B cell (primary cell): ENCODE measurements around the gene ZC3H18. TPM values are rescaled to one million over a fixed set of nuclear protein-coding genes. Genes with fewer than 3 reads are reported as not detected.

Source experiments
- ATAC-seq: fragments of 200-7000 bp; cut with Tn5 transposase; one replicate; pipeline ENCODE4 v1.10.0; 2021; ENCODE audit warnings: low read depth, mild to moderate bottlenecking, moderate number of reproducible peaks, moderate library complexity
- CTCF ChIA-PET: fragments of 350-600 bp; sonication (Branson Sonifier 250); formaldehyde crosslinking; loops from one replicate; lab custom pipeline; 2021; ENCODE audit warnings: antibody characterized with exemption, inconsistent platforms; lab: Charles Lee
- POLR2A ChIA-PET: fragments of 350-600 bp; sonication (Branson Sonifier 250); formaldehyde crosslinking; loops from one replicate; lab custom pipeline; 2021; ENCODE audit warnings: antibody characterized with exemption; lab: Charles Lee
- DNase-seq: peaks from one replicate; pipeline ENCODE4 v3.0.0; 2013
- H2AFZ ChIP-seq: 2 replicates; pipeline ENCODE4 v1.6.1; 2012; ENCODE audit warnings: mild to moderate bottlenecking, low read depth, low read length; ENCODE audit not compliant: insufficient read depth, poor library complexity, severe bottlenecking
- H3K27ac ChIP-seq, 2 donors: 1 replicate in 1 of 2; 2 replicates in 1 of 2; pipeline ENCODE4 v1.5.1; 2012 to 2013; ENCODE audit warnings: low read length in 2 of 2, mild to moderate bottlenecking in 2 of 2, moderate library complexity in 1 of 2
- H3K27me3 ChIP-seq, 4 experiments: fragments of 200-600 bp in 1 of 4; sonication (generic) in 1 of 4; replicated peaks in 1 of 4; 1 replicate in 2 of 4; 2 replicates in 2 of 4; pipeline versions ENCODE4 v1.6.1 to v1.7.0; 2013 to 2016; ENCODE audit warnings: low read length in 3 of 4, mild to moderate bottlenecking in 2 of 4, mixed read lengths in 1 of 4, moderate library complexity in 1 of 4; ENCODE audit not compliant: insufficient read depth in 4 of 4, control insufficient read depth in 3 of 4; ENCODE audit errors: control extremely low read depth in 1 of 4
- H3K36me3 ChIP-seq, 2 experiments: replicated peaks in 1 of 2; 1 replicate in 1 of 2; 2 replicates in 1 of 2; pipeline versions ENCODE4 v1.6.1 to v1.7.1; 2013; ENCODE audit warnings: low read length in 1 of 2; ENCODE audit not compliant: insufficient read depth in 2 of 2, control insufficient read depth in 1 of 2; ENCODE audit errors: control extremely low read depth in 1 of 2, extremely low read depth in 1 of 2
- H3K4me1 ChIP-seq, 2 donors: fragments of 200-600 bp in 1 of 2; sonication (generic) in 1 of 2; 1 replicate in 1 of 2; 2 replicates in 1 of 2; pipeline versions ENCODE4 v1.5.1 to v1.6.1; 2013 to 2017; ENCODE audit warnings: low read length in 2 of 2; ENCODE audit not compliant: control insufficient read depth in 2 of 2, insufficient read depth in 2 of 2
- H3K4me2 ChIP-seq: replicated peaks from 2 replicates; pipeline ENCODE3; 2012; ENCODE audit warnings: mild to moderate bottlenecking, low read depth, low read length; ENCODE audit not compliant: poor library complexity, severe bottlenecking
- H3K4me3 ChIP-seq, 5 experiments: fragments of 200-600 bp in 1 of 5; sonication (generic) in 1 of 5; 1 replicate in 3 of 5; 2 replicates in 2 of 5; pipeline versions ENCODE4 v1.5.1 to v1.7.0; 2011 to 2016; ENCODE audit warnings: low read length in 4 of 5, mild to moderate bottlenecking in 4 of 5, low read depth in 2 of 5, control low read depth in 1 of 5, moderate library complexity in 1 of 5; ENCODE audit not compliant: insufficient read depth in 1 of 5; ENCODE audit errors: control extremely low read depth in 1 of 5, extremely low read depth in 1 of 5
- H3K79me2 ChIP-seq: fragments of 200-600 bp; sonication (generic); one replicate; pipeline ENCODE4 v1.6.0; 2016; ENCODE audit warnings: low read length; ENCODE audit not compliant: control insufficient read depth, insufficient read depth
- H3K9ac ChIP-seq: fragments of 200-600 bp; sonication (generic); 2 replicates; pipeline ENCODE4 v1.6.1; 2017; ENCODE audit warnings: mild to moderate bottlenecking, low read length, moderate library complexity
- H3K9me3 ChIP-seq, 3 donors: one replicate each; pipeline versions ENCODE4 v1.6.1 to v1.7.1; 2013; ENCODE audit warnings: low read length in 2 of 3; ENCODE audit not compliant: control insufficient read depth in 2 of 3, insufficient read depth in 1 of 3; ENCODE audit errors: control extremely low read depth in 1 of 3
- H4K20me1 ChIP-seq: 2 replicates; pipeline ENCODE4 v1.6.0; 2012; ENCODE audit warnings: mild to moderate bottlenecking, low read length; ENCODE audit not compliant: insufficient read depth, control insufficient read depth, poor library complexity, severe bottlenecking
- H3K27ac Mint-ChIP-seq: one replicate; pipeline ENCODE4 v1.8.0; 2021; ENCODE audit warnings: mixed read lengths
- H3K27me3 Mint-ChIP-seq: one replicate; pipeline ENCODE4 v1.8.0; 2021; ENCODE audit warnings: mixed read lengths
- H3K4me1 Mint-ChIP-seq: one replicate; pipeline ENCODE4 v1.8.0; 2021; ENCODE audit warnings: mixed read lengths
- H3K4me3 Mint-ChIP-seq: one replicate; pipeline ENCODE4 v1.8.0; 2021; ENCODE audit warnings: mixed read lengths
- H3K9me3 Mint-ChIP-seq: one replicate; pipeline ENCODE4 v1.8.0; 2022; ENCODE audit warnings: mixed read lengths; ENCODE audit not compliant: insufficient read depth
- CTCF ChIP-seq: fragments of 200-600 bp; IDR thresholded peaks from one replicate; pipeline ENCODE4 v1.8.0; 2022; ENCODE audit warnings: antibody characterized with exemption, mild to moderate bottlenecking
- EZH2 ChIP-seq: IDR thresholded peaks from 2 replicates; pipeline ENCODE4 v1.6.1; 2012; ENCODE audit warnings: borderline replicate concordance, low read depth, mild to moderate bottlenecking, moderate library complexity, low read length; ENCODE audit not compliant: insufficient read depth, poor library complexity, severe bottlenecking
- WGBS: methylation state at CpG from one replicate; pipeline ENCODE4 v1.1.5; 2013; ENCODE audit warnings: missing lambda C conversion rate; ENCODE audit not compliant: insufficient coverage; 5-methylcytosine and 5-hydroxymethylcytosine counted together
- intact Hi-C: fragments of 100-400 bp; cut with micrococcal nuclease; formaldehyde crosslinking; loops from one replicate; pipeline ENCODE4 v1.10.0; 2022
- polyA plus RNA-seq: library from polyadenylated mRNA; depleted of rRNA; stranded (reverse); fragments of >200 nt; gene quantifications from 2 replicates; pipeline ENCODE4 v1.2.3, GENCODE V29; 2012
- total RNA-seq, 2 donors: library from RNA; stranded (reverse); fragments of 120-200 nt in 1 of 2; gene quantifications; 1 replicate in 1 of 2; 2 replicates in 1 of 2; pipeline versions ENCODE4 v1.2.3 to v1.2.4, GENCODE V29; 2013 to 2022

The ZC3H18 gene
- total and polyA plus RNA-seq, 2 donors (not counting 1 experiment from before 2014, with no cell fraction given) = 40.4 to 74.2 TPM

DNA sequence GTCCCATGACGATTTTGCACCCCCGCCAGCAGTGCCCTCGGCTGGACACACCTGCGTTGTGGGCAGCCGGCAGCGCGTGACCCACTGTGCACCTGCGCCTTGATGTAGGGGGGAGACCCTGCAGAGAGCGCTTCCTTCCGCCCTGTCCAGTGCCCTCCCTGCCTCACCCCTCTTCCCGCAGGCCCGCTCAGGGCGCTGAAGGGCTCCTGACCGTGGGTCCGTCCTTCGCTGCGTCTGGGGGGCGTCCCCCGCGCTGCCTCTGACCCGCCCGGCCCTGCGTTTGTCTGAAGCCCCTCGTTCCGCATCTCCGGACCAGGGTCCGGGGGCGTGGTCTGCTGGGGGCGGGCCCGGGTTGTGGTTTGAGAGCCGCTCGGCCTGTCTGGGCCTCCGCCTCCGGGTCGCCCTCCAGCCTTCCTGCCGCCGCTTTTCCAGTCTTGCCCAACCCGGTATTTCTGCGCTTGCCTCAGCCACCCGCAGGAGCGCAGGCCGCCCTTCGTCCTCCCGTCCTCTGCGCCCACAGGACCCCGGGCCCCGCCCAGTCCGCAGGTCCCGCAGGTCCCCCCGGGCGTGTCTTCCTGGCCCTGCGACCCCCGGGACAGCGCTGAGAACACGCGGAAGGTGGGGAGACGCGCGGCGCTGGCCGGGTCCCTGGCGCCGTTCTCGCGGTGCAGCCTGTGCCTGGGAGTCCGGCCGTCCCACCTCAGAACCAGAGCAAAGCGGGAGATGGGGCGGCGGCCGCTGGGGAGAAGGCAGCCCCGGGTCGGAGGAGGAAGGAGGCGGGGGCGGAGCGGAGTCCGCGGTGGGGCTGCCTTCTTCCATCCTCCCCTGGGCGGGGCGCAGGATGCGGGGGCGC is 64.2 kb downstream of the ZC3H18 start:
- peak; percentile 66 for ATAC-seq
- peak overlapping the region; percentile 67 for H3K9ac ChIP-seq
- Mint-ChIP-seq H3K27me3 (no peaks in the 10 kb centered on the region), H3K4me3 (peak overlapping the region; percentile 85), H3K27ac (peak overlapping the region; percentile 92), H3K4me1 (peaks cover 52% of the 10 kb centered on the region), H3K9me3 (no peaks in the 10 kb centered on the region)
- peaks cover 0 to 6% (median 0%) of the 10 kb centered on the region in 4 experiments for H3K27me3 ChIP-seq
- ChIA-PET CTCF (interaction anchor here (0.8 to 2.5 kb wide), 5 partner anchors 45 to 71 kb away, joined by 3 to 14 read pairs (median 7); no protein-coding TSS in a partner anchor), POLR2A (interaction anchor here (0.7 to 2.0 kb wide), 5 partner anchors 13 to 224 kb away, joined by 3 to 15 read pairs (median 8); partner anchors contain the start of gene CYBA)
- TF ChIP-seq CTCF (no peak), EZH2 (no peak)
- under 1% methylated on average over 82 of the region's 82 CpGs for WGBS
- DNase-seq = peak; percentile 87
- peak overlapping the region in 4 of 5 experiments; percentile 62 to 78 (median 68) for H3K4me3 ChIP-seq
- H3K27ac ChIP-seq = peak overlapping the region; percentile 81 to 87
- intact Hi-C loops = loop anchor here (1.0 to 10.0 kb wide), 8 partner anchors 17 to 182 kb away; partner anchors contain the start of genes CYBA, MVD, PIEZO1 and SNAI3
- H3K9me3 ChIP-seq = peaks cover 0 to 23% (median 0%) of the 10 kb centered on the region in 3 donors
- H3K4me2 ChIP-seq = peak overlapping the region; percentile 95
- peaks cover 0 to 27% of the 10 kb centered on the region in 2 experiments for H3K36me3 ChIP-seq
- H3K4me1 ChIP-seq = peaks cover 44 to 63% of the 10 kb centered on the region in 2 donors
- H2AFZ ChIP-seq = peak overlapping the region; percentile 61
- peaks cover 7% of the 10 kb centered on the region for H3K79me2 ChIP-seq
- peaks cover 29% of the 10 kb centered on the region for H4K20me1 ChIP-seq
